A673 (cell line): ENCODE results near the gene RASGRP1. TPM values are rescaled to one million over a fixed set of nuclear protein-coding genes. Genes with fewer than 3 reads are reported as not detected.
"Not testable (repeated sequence)": the region's sequence is repeated elsewhere in the genome, so short reads cannot be mapped to it uniquely, and the experiment has no call there.

Experiments
- BruUV-seq: library from RNA; stranded (reverse); fragments of 400-500 nt; replicated peaks from 2 replicates; lab custom pipeline; 2021; lab: Mats Ljungman, UMichigan
- CTCF ChIA-PET: fragments of 300-600 bp; sonication (Branson Sonifier 250); formaldehyde crosslinking; loops from one replicate; lab custom pipeline; 2022; ENCODE audit warnings: antibody characterized with exemption; lab: Charles Lee
- POLR2A ChIA-PET: fragments of 300-600 bp; sonication (Branson Sonifier 250); formaldehyde crosslinking; loops from one replicate; lab custom pipeline; 2022; ENCODE audit warnings: antibody characterized with exemption; ENCODE audit not compliant: low non-redundant PET; lab: Charles Lee
- DNase-seq: peaks from one replicate; pipeline ENCODE4 v3.0.0-alpha.2; 2015; ENCODE audit warnings: low spot score
- H3K27ac ChIP-seq: fragments of 200-600 bp; sonication (generic); 2 replicates; pipeline ENCODE4 v1.5.1; 2016; ENCODE audit warnings: mixed run types, low read depth, mild to moderate bottlenecking, mixed read lengths, antibody characterized with exemption, low read length; ENCODE audit not compliant: poor library complexity, severe bottlenecking
- H3K27me3 ChIP-seq: fragments of 200-600 bp; sonication (generic); replicated peaks from 2 replicates; pipeline ENCODE4 v1.6.1; 2017; ENCODE audit warnings: mixed run types, low read depth, mild to moderate bottlenecking, mixed read lengths, antibody characterized with exemption, low read length; ENCODE audit not compliant: insufficient read depth, poor library complexity
- H3K36me3 ChIP-seq: fragments of 200-600 bp; sonication (generic); 2 replicates; pipeline ENCODE4 v1.6.1; 2016; ENCODE audit warnings: mixed run types, mild to moderate bottlenecking, mixed read lengths, antibody characterized with exemption, low read length; ENCODE audit not compliant: insufficient read depth, poor library complexity, severe bottlenecking
- H3K4me1 ChIP-seq: fragments of 200-600 bp; sonication (generic); 2 replicates; pipeline ENCODE4 v1.6.1; 2017; ENCODE audit warnings: mixed run types, mild to moderate bottlenecking, mixed read lengths, antibody characterized with exemption, low read length; ENCODE audit not compliant: insufficient read depth, poor library complexity, severe bottlenecking
- H3K4me3 ChIP-seq: fragments of 200-600 bp; sonication (generic); 2 replicates; pipeline ENCODE4 v1.5.1; 2016; ENCODE audit warnings: low read depth, mixed run types, mild to moderate bottlenecking, mixed read lengths, low read length; ENCODE audit not compliant: poor library complexity, severe bottlenecking
- H3K9me3 ChIP-seq: fragments of 200-600 bp; sonication (generic); 2 replicates; pipeline ENCODE4 v1.6.1; 2016; ENCODE audit warnings: mixed run types, low read depth, mild to moderate bottlenecking, mixed read lengths, antibody characterized with exemption, low read length; ENCODE audit not compliant: poor library complexity, severe bottlenecking
- EZH2 ChIP-seq: fragments of 200-600 bp; sonication (generic); IDR thresholded peaks from 2 replicates; pipeline ENCODE4 v1.6.1; 2017; ENCODE audit warnings: borderline replicate concordance, low read depth, mild to moderate bottlenecking, mixed read lengths, antibody characterized with exemption, low read length; ENCODE audit not compliant: poor library complexity, severe bottlenecking
- intact Hi-C: fragments of 100-400 bp; cut with micrococcal nuclease; formaldehyde crosslinking; loops from one replicate; pipeline ENCODE4 v1.10.0; 2022; ENCODE audit not compliant: unreplicated experiment
- total RNA-seq: library from RNA; stranded (reverse); gene quantifications from 2 replicates; pipeline ENCODE4 v1.2.3, GENCODE V29; 2021
- TF ChIP-seq, protein P1 (sequence below): fragments of 300-800, 200-600 bp; sonication (generic); conservative IDR thresholded peaks from 2 replicates; pipeline ENCODE4 v1.5.1; 2017; ENCODE audit warnings: low read depth, mild to moderate bottlenecking, antibody characterized with exemption, low read length, moderate library complexity, mixed read lengths

Gene RASGRP1
- total RNA-seq, 1 experiment from 2014 or later: not detected

DNA sequence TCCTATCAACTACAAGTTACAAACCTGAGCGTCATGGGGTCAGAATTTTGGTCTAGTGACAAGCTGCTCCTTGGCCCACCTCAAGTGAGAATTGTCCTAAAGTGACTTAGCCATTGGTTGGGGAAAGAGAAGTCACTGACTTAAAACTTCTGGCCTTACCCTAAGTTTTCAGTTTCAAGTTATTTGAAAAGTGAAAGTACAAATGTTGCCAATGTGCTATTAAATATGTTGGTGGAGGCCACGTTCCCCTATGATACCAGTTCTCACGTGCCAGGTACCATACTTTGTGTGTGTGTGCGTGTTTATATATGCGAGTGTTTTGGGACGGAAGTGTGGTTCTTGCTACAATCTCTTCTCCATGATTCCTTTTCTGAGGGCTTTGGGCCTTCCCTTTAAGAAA is 22.6 kb upstream of the RASGRP1 start:
- intact Hi-C loops: no loop called here

DNA sequence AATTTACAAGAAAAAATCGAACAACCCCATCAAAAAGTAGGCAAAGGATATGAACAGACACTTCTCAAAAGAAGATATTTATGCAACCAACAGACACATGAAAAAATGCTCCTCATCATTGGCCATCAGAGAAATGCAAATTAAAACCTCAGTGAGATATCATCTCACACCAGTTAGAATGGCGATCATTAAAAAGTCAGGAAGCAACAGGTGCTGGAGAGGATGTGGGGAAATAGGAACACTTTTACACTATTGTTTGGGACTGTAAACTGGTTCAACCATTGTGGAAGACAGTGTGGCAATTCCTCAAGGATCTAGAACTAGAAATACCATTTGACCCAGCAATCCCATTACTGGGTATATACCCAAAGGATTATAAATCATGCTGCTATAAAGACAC is 21.4 kb upstream of the RASGRP1 start:
- POLR2A ChIA-PET, H3K4me1 ChIP-seq, DNase-seq, CTCF ChIA-PET, H3K27ac ChIP-seq, BruUV-seq, H3K4me3 ChIP-seq, H3K9me3 ChIP-seq, intact Hi-C loops, H3K36me3 ChIP-seq, H3K27me3 ChIP-seq: not testable (repeated sequence)

More for the DNA sequence above, 22.6 kb upstream of the RASGRP1 start:
- no peaks in the 10 kb centered on the region for H3K4me1 ChIP-seq
- H3K4me3 ChIP-seq: no peak overlapping the region
- H3K36me3 ChIP-seq: no peaks in the 10 kb centered on the region
- peaks cover 6% of the 10 kb centered on the region for H3K27me3 ChIP-seq
- no TSS peak for BruUV-seq
- no peak for TF ChIP-seq EZH2
- TF ChIP-seq, protein P1, sequence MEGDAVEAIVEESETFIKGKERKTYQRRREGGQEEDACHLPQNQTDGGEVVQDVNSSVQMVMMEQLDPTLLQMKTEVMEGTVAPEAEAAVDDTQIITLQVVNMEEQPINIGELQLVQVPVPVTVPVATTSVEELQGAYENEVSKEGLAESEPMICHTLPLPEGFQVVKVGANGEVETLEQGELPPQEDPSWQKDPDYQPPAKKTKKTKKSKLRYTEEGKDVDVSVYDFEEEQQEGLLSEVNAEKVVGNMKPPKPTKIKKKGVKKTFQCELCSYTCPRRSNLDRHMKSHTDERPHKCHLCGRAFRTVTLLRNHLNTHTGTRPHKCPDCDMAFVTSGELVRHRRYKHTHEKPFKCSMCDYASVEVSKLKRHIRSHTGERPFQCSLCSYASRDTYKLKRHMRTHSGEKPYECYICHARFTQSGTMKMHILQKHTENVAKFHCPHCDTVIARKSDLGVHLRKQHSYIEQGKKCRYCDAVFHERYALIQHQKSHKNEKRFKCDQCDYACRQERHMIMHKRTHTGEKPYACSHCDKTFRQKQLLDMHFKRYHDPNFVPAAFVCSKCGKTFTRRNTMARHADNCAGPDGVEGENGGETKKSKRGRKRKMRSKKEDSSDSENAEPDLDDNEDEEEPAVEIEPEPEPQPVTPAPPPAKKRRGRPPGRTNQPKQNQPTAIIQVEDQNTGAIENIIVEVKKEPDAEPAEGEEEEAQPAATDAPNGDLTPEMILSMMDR: no peak
- no peak overlapping the region for H3K27ac ChIP-seq
- no peak for DNase-seq
- CTCF ChIA-PET: no interaction called here
- no peaks in the 10 kb centered on the region for H3K9me3 ChIP-seq
- POLR2A ChIA-PET: no interaction called here

DNA sequence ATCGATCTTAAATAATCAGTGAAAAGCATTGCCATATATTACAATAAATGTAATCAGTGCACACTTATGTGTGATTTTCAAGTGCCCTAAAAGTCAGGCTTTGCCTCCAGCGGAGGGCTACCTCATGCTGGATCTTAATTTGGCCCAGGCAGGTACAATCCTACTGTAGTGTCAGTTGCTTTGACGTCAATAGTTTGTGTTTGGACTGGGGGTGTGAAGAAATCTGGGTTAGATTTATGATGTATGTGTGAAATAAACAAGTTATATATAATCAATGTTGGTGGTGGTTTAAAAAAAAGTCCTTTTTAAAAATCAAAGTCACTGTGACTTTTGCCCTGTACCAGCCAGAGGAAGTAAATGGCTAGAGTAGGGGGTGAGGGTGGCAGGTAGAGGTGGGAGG is 14.0 kb upstream of the RASGRP1 start:
- ChIA-PET POLR2A (no interaction called here), CTCF (interaction anchor here (1.3 kb wide), 1 partner anchor 121 kb away, joined by 3 read pairs; no protein-coding TSS in a partner anchor)
- no peaks in the 10 kb centered on the region for H3K4me1 ChIP-seq

More for the DNA sequence above, 14.0 kb upstream of the RASGRP1 start:
- Histone ChIP-seq H3K36me3 (no peaks in the 10 kb centered on the region), H3K9me3 (no peaks in the 10 kb centered on the region), H3K27me3 (peaks cover 15% of the 10 kb centered on the region), H3K27ac (no peak overlapping the region), H3K4me3 (no peak overlapping the region)
- TF ChIP-seq, protein P1: no peak
- no peak for TF ChIP-seq EZH2
- intact Hi-C loops: no loop called here
- DNase-seq: no peak
- no TSS peak for BruUV-seq
